Smooth muscle cell of the umbilical artery (primary cell): ENCODE data around the gene DNAJC15. TPM values are rescaled to one million over a fixed set of nuclear protein-coding genes. Genes with fewer than 3 reads are reported as not detected.

Source experiments
- total RNA-seq: library from RNA; depleted of rRNA; stranded (reverse); fragments of >200 nt; gene quantifications from 2 replicates; pipeline ENCODE4 v1.2.3, GENCODE V29; 2014

Gene DNAJC15
- 10.7 and 10.9 TPM in 2 replicates for total RNA-seq

DNA sequence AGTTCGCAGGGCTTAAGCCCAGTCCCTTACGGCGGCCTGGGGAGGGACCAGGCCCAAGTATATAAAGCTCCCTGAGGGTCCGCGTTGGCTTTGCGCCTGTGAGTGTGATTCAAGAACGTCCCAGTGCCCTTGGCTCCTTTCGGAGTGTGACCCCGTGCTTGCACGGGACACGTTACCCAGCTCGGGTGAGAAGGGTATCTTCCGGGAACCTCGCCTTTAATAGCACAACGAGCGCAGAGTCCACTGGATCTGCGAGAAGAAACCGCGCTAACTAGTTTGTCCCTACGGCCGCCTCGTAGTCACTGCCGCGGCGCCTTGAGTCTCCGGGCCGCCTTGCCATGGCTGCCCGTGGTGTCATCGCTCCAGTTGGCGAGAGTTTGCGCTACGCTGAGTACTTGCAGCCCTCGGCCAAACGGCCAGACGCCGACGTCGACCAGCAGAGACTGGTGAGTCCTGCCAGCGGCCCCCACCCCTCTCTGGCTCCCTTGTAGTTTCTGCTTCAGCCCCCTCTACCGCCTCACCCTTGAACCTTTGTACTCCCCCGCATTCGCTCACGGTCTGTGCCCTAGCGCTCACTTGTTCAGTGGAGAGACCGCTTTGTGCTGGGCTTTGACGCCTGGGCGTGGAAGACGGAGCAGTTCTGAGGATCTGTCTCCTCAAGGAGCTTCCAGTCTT is at the start of gene DNAJC15:
Gene DNAJC15, plus strand, starts transcription at position 298 of the 675 bp plus-strand sequence. Its CDS starts 41 bp downstream, at position 339.

DNA sequence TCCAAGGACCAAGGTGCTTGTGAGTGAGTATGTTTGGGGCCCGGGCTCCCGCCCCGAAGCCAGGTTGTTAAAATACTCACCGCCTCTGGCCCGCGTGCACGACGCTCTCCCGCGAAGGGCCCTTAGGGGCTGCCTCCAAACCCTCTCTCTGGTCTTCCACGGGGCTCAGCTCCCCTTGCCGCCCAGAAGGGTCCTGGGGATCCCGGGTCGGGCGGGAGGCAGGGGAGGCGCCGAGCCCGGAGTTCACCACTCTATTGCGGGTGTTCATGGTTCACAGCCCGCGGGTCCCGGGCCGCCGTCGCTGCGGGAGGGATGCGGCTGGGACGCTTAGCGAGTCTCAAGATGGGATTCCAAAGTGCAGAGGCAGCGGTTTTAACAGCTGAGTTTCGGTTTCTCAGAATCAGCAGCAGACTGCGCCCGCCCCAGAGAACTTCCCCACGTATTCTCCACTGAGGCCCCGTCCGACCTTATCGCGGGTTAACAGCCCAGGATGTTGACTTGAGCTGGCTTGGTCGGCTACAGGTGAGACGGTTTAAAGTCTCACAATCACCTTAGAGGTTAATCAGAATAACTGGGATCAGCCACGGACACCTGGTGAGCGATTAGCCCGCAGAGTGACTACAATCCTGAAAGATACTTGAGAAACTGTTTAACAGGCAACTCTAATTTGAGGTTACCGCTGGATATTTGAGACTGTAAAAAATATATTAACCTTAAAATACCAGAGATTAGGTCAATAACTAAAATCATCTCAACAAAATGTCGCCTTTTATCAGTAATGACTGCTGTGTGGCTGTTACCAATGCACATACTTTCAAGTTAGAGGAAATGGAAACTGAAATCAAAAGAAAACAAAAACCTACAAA is 31.3 kb upstream of the DNAJC15 start, which contains the start of gene EPSTI1:
Gene EPSTI1, minus strand, starts transcription at position 344 of the 866 bp plus-strand sequence. Its CDS starts 76 bp downstream, at position 268.

Other genes starting within 250 kb of the DNAJC15 start
- not detected in 2 replicates for gene FAM216B, start 242.0 kb upstream of the DNAJC15 start, total RNA-seq
- 2.7 and 9.8 TPM in 2 replicates for gene EPSTI1, start 31.3 kb upstream of the DNAJC15 start, total RNA-seq